GM12873 (cell line): Measurements from ENCODE around the gene DLL3.

Experiments
- CTCF ChIP-seq: IDR thresholded peaks from 2 replicates; pipeline ENCODE4 v1.5.1; 2012; ENCODE audit warnings: low read depth, mild to moderate bottlenecking, moderate library complexity, low read length, control low read depth; ENCODE audit not compliant: insufficient read depth; ENCODE audit errors: missing control alignments

DLL3 gene

GRCh38 chr19:39524495-39524894 lies 25.7 kb downstream of the DLL3 start:
- no peak for TF ChIP-seq CTCF

GRCh38 chr19:39525205-39525604 lies 26.5 kb downstream of the DLL3 start:
- no peak for TF ChIP-seq CTCF

GRCh38 chr19:39531834-39532232 lies 33.1 kb downstream of the DLL3 start:
- no peak for TF ChIP-seq CTCF

GRCh38 chr19:39532233-39533002 lies 33.7 kb downstream of the DLL3 start, which contains the start of gene EID2B:
TSS of gene EID2B (minus strand) at chr19:39532852. CDS start at chr19:39532802, 50 bp downstream.
- TF ChIP-seq CTCF: peak; percentile 100

GRCh38 chr19:39533003-39533512 lies 34.3 kb downstream of the DLL3 start:
- TF ChIP-seq CTCF: no peak

GRCh38 chr19:39533791-39534190 lies 35.0 kb downstream of the DLL3 start:
- no peak for TF ChIP-seq CTCF

- no peak for TF ChIP-seq CTCF
These were observed 40.4 kb downstream of the DLL3 start for GRCh38 chr19:39539165-39539517.
